Limb (tissue), 2 donors: Measurements from ENCODE around the gene CYP26A1.

Experiments
- DNase-seq, 2 donors: peaks; one replicate each; pipeline ENCODE4 v3.0.0-alpha.2; 2016; ENCODE audit errors: extremely low spot score in 2 of 2

CYP26A1 gene

DNA sequence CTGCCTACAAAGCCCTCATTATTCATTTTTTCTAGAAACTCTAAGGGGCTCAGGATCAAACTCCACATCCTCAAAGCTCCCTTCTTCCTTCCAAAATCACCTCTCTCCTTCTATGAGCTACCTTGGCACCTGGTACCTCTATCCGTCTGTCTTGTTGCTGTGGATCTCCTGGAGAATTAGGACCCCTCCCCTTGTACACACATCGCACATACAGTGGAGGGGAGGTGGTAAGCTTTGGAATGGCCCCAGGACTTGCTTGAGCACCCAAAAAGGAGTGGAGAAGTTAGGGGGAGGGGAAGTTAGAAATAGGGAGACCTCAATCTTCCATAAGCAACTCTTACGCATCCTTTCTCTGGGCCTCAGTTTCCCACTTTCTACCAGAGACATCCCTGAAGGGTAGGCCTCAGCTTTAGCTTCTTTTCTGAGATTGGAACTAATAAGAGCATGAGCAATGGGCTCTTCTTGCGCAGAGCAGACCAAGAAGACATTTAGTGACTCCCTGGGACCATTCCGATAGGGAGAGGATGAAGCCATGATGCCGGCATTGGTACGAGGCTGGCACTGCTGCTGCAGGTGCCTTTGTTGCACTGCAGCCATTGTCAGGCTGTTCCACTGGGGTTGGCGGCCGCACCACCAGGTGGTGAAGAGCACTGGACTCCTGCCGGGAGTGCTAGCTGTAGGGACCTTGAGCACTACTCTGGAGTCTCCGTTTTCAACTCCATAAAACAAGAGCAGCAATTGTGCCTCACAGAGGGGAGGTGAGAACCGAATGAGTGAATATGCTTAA lies 8.6 kb upstream of the CYP26A1 start:
- no peak for DNase-seq

DNA sequence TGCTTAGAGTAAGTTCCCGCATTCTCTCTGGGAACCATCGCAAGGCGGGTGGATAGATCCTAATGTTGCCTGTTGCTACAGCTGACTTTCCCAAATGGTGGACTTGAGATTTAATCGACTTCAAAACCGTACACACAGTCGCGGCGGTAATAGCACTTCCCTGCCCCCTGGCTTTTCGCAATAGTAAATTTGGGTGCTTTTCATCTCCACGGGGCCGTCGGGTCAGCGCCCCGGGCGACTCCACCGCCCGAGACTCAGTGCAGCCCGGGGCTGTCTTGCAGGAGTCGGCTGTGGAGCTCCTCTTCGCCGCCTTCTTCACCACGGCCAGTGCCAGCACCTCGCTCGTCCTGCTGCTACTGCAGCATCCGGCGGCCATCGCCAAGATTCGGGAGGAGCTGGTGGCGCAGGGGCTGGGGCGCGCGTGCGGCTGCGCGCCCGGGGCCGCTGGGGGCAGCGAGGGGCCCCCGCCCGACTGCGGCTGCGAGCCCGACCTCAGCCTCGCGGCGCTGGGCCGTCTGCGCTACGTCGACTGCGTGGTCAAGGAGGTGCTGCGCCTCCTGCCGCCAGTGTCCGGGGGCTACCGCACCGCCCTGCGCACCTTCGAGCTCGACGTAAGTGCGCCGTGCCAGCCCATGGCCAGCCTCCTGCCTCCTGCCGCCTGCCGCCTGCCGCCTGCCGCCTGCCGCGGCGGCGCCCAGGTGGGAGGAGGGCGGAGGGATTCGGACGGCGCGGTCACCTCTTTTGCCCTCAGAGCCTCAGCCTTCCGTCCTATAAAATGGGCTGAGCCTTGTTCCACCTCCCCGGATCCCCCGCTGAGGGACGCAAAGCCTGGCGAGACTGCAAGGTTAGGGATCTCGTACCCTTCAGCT lies 7.8 kb upstream of the CYP26A1 start:
- DNase-seq = no peak

DNA sequence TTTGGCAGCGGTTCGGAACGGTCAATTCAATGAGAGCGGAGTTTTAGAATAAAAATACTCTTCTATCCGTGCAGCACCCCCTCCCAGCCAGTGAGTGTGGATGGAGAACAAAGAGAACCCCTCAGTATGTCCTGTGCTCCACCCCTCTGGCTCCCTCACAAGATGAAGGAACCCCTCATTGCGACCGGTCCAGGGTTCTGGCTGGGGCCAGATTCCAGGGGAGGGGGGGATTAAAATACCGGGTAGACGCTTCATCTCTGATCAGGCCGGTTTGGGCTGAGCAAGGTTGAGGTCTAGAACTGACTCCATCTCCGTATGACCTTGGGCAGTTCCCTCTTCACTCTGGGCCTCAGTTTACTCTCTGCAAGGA lies 7.2 kb upstream of the CYP26A1 start:
- no peak for DNase-seq

DNA sequence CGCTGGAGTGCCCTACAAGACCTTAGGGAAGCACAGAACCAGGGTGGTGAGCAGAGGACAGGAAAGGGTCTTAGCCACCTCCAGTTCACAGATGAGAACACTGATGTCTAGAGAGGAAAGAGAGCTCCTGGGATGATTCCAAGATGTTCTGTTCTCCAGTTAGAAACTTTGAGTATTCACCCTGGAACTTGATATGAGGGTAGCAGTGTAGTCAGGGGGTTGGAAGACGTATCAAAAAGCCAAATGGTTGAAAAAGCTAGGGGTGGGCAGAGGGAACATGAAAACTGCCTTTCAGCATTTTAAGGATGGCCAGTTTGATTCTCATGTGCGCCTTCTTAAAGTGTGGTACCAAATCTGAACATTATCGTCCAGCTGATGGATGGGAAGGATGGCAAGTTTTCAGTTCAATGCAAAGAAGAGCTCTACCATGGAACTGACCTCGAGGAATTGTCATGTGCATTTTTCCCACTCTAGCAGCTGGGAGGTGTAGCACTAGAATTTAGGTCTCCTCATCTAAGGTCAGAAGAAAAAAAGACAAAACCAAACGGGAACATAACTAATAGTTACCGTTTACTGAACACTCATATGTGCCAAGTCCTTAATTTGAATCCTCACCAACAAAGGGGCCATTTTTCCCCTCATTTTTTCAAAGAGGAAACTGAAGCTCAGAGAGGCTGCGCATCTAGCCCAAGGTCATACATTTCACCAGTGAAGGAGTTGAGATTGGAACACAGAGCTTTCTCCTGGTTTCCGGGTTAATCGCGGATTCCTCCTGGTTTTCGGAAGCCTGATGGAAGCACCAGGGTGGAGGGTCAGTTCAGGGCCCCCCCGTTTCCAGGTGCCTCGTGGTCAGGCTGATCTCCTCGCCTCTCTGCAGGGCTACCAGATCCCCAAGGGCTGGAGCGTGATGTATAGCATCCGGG lies 6.0 kb upstream of the CYP26A1 start:
- no peak for DNase-seq

DNA sequence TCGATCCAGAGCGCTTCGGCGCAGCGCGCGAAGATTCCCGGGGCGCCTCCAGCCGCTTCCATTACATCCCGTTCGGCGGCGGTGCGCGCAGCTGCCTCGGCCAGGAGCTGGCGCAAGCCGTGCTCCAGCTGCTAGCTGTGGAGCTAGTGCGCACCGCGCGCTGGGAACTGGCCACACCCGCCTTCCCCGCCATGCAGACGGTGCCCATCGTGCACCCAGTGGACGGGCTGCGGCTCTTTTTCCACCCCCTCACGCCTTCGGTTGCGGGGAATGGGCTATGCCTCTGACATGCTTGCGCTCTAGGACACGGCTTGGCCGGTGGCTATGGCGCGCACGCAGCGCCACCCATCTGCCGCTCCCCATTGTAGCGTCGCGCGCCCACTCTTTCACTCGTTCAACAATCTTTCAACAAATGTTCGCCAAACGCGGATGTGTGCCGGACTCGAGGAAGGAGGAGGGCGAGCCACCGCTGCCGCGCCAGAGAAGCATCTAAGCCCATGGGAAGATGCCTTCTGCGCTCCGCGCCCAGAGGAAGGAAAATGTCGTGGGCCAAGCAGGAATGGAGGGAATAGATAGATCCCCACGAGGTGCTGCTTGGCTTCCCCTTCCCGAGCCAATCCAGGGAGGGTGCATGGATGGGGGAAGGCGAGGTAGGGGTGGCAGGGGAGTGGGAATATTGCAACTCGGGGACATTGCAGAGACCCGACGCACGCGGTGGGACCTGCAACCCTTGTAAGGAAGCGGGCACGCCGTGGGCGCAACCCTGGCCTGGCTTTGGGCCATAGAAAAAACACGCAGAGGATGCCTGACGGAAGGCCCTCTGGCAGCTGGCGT lies 5.1 kb upstream of the CYP26A1 start:
- peak in 1 of 2 donors; percentile 69 for DNase-seq

DNA sequence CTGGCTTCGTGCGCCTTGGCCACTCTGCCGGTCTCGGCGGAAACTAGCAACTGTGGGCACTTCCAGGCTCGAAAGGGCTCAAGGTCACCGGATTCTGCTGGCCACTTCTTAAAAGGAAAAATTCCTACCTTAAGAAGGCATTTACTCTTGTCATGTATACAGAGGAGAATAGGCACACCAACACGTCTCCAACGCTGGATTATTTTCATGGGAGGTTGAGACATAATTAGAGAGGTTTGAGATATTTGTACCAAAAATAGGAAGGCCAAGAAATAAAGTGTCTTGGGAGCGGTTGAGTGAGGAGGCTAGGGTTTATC lies 4.5 kb upstream of the CYP26A1 start:
- DNase-seq = no peak

DNA sequence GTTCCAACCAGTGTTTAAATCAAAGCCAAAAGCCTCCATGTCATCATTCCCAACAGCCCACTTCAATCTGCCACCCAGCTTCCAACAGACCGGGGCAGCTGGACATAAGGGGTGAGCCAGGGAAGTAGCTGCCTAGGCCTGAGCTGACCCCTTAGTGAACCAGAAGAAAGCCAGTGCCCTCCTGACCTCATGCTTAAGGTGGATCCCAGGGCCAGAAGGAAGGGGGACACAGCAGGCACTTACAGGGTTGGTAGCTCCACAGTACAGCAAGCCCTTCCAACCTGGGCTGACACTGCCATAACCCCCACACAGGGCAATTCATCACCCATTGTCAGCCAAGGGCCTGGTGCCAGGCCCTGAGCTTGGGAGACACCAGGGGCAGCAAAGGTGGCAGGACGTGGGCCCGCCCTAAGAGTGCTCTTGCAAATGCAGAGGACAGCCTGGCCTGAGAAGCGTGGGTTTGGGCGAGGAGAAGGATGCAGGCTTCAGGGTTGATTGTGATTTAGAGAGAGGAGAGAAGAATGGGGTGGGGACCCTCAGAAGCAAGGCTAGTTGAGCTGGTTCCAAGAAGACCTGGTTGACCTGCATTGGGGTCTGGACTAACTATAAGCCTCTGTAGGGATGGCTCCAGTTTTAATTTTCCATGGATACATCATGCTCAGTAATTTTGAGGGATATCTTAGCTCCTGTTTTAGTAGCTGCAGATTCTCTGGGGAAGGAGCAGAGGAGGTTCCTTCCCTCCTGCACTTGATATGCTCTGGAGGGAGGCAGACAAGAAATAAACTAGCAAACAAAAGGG lies 3.1 kb upstream of the CYP26A1 start:
- DNase-seq = no peak

DNA sequence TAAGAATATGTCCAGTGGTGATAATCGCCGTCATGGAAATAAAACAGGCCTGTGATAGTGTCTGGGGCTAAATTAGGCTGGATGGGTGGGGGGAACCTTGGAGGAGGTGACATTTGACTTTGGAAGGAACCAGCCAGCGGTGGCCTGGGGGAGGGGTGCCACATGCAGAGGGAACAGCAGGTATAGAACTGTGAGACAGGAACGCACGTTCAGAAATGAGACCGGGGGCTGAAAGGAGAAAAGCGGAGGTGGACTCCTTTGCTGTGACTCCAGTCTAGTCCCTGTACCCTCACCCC lies 2.6 kb upstream of the CYP26A1 start:
- DNase-seq = no peak

DNA sequence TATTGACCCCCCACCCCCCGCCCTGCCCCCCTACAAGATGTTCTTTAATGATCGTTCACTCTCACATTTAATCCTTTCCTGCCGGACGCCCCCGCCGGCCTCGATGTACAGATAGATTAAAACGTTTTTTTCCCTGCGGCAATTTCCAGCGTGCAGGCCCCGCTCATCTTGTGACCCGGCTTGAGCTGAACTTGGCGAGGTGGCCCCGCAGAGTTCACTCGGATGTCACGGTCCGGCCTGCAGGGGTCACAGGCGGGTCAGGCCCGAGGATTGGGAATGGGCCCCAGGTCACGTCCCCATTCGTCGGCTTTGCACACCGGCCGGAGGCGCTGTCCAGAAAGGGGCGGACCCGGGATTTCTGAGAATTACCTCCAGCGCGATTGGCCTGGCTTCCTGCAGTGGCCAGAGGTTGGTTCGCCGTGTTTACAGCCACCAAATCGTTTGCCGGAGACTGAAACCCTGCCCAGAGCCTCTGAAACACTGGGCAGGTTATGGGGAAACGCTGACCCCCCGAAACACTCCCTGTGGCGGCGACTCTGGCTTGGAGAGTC lies 1.9 kb upstream of the CYP26A1 start:
- no peak for DNase-seq

DNA sequence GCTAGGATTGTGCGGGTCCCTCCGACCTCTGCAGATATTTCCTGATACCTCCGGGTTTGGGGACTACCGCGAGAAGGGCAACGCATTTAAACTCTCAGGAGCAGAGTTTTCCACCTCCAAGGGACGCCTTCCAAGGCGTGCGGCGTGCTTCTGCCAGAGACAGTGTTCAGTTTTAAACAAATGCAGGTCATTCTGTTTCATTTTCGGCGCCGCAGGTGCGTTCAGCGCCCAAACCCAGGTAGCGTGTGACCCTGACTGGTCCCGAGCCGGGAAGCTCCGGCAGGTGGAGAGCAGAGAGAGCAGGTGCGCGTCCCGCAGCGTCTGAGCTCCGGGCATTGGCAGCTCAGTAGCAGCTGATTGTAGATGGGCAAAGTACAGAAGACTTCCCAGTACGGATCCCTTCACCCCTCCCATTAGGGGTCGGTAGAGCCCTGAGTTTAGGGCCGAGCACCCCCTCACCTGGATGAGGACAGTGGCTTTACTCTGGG lies 1.4 kb upstream of the CYP26A1 start:
- DNase-seq = no peak

DNA sequence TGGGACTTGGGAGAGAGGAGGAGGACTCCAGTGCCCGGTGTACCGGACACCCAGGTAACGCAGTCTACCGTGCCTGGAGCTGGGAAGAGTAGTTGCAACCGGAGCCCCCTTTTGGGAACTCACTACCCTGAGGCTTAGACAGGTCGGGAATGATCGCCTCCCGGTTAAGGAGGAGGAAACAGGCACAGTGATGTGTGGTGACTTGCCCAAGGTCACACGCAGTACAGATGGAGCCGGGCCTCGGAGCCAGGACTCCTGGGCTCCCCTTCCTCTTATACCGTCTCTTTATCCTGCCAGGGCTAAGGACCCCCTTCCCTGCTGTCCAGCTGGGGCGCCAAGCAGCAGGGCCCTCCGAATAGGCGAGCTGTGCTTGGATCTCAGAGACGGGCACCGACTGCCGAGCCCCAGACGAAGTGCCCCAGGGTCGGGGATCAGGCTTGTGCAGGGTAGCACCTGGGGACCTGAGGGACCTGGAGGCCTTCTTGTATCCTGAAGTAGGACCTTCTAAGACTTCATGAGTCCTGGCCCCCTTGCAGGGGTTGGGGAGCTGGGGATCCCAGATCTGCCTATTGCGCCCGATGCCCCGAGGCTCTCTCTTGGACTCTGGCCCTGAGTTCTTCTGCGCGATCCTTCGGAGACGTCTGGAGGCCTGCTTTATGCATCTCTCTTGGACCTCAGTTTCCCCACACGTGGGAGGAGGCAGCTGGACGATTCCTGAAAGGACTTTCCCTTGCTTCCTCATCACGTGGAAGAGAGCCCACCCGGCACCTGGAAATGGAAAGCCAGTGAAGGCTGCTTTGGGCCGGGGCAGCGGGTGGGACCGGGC lies 767 bp upstream of the CYP26A1 start:
- no peak for DNase-seq

DNA sequence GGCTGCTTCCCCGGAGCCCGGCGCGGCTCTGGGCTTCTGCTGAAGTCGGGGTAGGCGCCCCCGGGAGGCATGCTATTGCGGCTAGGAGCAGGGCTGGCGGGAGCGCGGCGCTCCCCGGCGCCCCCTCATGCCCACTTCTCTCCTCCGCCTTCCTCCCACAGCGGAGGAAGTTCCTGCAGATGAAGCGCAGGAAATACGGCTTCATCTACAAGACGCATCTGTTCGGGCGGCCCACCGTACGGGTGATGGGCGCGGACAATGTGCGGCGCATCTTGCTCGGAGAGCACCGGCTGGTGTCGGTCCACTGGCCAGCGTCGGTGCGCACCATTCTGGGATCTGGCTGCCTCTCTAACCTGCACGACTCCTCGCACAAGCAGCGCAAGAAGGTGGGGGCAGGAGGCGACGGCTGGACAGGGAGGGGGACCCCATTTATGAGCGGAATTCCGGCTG lies 479 bp downstream of the CYP26A1 start:
- peak in 1 of 2 donors; percentile 57 for DNase-seq

DNA sequence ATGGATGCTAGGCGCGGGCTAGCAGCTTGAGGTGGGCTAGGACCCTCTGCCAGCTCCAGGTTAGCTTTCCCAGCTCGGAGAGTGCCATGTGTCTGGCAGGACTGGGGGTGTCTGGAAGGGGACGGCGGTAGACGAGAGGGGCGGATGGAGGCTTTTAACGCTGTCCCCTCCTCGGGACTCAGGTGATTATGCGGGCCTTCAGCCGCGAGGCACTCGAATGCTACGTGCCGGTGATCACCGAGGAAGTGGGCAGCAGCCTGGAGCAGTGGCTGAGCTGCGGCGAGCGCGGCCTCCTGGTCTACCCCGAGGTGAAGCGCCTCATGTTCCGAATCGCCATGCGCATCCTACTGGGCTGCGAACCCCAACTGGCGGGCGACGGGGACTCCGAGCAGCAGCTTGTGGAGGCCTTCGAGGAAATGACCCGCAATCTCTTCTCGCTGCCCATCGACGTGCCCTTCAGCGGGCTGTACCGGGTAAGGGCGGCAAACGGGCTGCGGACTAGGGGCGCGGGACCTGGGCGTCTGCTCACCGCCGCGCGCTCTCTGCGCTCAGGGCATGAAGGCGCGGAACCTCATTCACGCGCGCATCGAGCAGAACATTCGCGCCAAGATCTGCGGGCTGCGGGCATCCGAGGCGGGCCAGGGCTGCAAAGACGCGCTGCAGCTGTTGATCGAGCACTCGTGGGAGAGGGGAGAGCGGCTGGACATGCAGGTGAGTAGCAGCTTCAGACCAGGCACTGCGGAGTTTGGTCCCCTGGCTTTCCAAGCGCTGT lies 1.1 kb downstream of the CYP26A1 start:
- peak in 1 of 2 donors; percentile 63 for DNase-seq

DNA sequence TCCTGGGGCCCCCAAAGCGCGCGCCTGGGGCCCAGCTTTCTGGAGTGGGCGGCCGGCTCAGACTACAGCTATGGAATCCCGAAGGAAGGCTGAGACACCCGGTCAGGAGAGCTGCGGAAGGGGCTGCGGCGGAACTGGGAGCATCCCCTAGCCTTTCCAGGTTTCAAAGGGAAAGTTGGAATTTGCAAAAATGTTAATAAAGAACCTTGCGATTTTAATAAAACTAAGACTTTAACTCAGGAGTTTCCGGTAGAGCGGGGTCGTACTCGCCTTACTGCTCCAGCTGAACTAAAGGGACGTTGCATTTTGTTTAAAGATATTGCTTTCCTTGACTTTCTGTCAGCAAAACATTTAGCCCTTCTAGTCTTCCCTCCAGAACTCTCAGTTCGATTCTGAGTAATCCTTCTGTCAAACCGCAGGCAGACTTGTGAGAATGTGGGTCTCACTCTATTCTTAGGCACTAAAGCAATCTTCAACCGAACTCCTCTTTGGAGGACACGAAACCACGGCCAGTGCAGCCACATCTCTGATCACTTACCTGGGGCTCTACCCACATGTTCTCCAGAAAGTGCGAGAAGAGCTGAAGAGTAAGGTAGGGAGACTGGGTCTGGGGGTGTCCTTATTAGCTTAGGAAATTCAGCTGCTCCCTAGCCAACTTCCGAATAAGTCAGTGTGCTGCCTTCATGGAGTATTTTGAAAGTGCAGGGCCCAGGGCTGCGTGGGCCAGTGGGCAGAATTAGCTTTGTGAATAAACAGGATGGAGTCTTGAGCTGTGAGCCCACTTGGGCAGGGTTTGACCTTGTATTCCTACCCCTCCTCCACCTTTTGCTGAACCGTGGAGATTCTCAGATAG lies 1.9 kb downstream of the CYP26A1 start:
- no peak for DNase-seq

DNA sequence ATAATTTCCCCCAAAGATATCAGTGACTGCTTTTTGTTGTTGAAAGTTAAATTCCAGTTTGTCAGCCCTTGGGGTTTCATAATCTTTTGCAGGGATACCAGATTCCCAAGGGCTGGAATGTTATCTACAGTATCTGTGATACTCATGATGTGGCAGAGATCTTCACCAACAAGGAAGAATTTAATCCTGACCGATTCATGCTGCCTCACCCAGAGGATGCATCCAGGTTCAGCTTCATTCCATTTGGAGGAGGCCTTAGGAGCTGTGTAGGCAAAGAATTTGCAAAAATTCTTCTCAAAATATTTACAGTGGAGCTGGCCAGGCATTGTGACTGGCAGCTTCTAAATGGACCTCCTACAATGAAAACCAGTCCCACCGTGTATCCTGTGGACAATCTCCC lies 3.2 kb downstream of the CYP26A1 start:
- no peak for DNase-seq

DNA sequence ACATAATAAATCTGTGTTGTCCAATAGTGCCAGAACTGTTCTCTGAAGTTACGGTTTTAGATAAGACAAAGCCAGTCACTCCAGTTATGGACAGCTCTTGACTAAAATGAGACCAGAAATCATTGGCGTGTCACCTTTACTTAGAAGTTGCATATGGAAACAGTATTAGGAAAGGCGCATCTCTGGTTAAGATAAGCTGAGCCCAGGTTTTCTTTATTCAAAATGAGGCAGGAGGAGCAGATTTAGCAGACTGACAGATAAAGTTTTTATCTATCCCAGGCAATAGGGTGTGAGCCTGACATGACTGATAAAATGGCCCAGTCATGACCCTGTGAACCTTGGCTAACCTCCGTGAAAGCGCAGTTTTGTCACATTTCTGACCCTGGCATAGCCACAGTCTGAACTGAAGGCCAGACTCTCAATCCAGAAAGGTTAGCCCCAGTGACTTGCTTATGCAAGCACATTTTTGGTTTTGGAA lies 4.2 kb downstream of the CYP26A1 start:
- no peak for DNase-seq
